Activated T-cell treated with anti-CD3 and anti-CD28 coated beads, Interleukin-2, amount 50 U/mL, for 4 hours (primary cell): ENCODE data around the gene TGFBR3L. TPM values are rescaled to one million over a fixed set of nuclear protein-coding genes. Genes with fewer than 3 reads are reported as not detected.
"Not testable (repeated sequence)": the region's sequence is repeated elsewhere in the genome, so short reads cannot be mapped to it uniquely, and the experiment has no call there.

Source experiments
- ATAC-seq, 2 donors: fragments of 200-7000 bp; cut with Tn5 transposase; one replicate each; pipeline ENCODE4 v1.10.0; 2021
- DNase-seq: peaks from one replicate; pipeline ENCODE4 v3.0.0-alpha.2; 2020
- H3K27me3 Mint-ChIP-seq: one replicate; pipeline ENCODE4 v1.8.0; 2021; ENCODE audit warnings: low read depth, mixed read lengths
- H3K36me3 Mint-ChIP-seq: one replicate; pipeline ENCODE4 v1.8.0; 2022; ENCODE audit warnings: mixed read lengths; ENCODE audit not compliant: insufficient read depth
- H3K4me1 Mint-ChIP-seq: one replicate; pipeline ENCODE4 v1.8.0; 2021; ENCODE audit warnings: low read depth, mixed read lengths
- H3K4me3 Mint-ChIP-seq: one replicate; pipeline ENCODE4 v1.8.0; 2021; ENCODE audit warnings: mild to moderate bottlenecking, moderate library complexity, mixed read lengths
- H3K9me3 Mint-ChIP-seq: one replicate; pipeline ENCODE4 v1.8.0; 2021; ENCODE audit warnings: mixed read lengths
- total RNA-seq, 3 donors: library from RNA; stranded (reverse); gene quantifications; one replicate each; pipeline ENCODE4 v1.2.1, GENCODE V29; 2021

The TGFBR3L gene
- total RNA-seq, 3 donors from 2014 or later = 0.74 to 2.4 (median 1.4) TPM

DNA sequence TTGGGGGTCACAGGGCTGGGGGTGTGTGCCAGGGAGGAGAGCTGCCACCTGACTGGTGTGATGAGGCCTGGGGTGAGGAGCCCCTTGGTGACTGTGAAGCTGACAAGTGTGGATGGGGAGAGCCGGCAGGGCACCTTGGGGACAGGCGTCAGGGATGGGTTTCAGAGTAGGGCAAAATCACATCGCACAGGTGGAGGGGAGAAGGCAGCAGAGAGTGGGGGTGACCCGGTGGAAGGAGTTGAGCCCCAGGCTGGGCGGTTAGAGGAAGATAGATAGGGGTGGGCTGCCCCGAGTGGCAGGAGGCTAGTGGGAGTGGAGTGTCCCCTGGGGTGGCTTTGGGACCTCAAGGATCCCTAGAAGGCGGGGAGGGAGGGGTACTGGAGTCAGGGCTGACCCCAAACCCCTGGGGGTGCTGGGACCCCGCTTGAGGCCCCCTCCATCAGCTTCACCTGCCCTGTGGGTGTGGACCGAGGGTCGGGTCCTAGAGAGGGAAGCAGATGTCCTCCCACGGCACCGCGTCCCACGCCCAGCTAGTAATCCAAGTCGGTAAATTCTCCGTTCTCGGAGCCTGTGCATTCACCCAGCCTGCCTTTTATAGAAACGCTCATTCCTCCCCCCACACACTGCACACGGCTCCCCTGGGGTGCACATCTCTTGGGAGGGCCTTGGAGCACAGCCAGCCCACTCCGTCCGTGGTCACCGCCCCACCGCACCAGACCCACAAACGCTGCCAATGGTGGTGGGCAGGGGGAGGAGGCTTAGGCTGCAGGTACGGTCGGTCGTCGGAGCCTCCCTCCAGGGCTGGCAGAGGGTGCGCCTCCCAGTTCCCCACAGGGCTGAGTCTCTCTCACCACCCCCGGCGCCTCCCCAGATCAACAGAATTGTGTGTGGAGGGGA lies 8.9 kb downstream of the TGFBR3L start:
- no peak for ATAC-seq
- no peaks in the 10 kb centered on the region for H3K9me3 Mint-ChIP-seq
- DNase-seq = no peak
- peaks cover 6% of the 10 kb centered on the region for H3K27me3 Mint-ChIP-seq
- peaks cover 2% of the 10 kb centered on the region for H3K36me3 Mint-ChIP-seq
- peaks cover 39% of the 10 kb centered on the region for H3K4me1 Mint-ChIP-seq
- H3K4me3 Mint-ChIP-seq = no peak overlapping the region

DNA sequence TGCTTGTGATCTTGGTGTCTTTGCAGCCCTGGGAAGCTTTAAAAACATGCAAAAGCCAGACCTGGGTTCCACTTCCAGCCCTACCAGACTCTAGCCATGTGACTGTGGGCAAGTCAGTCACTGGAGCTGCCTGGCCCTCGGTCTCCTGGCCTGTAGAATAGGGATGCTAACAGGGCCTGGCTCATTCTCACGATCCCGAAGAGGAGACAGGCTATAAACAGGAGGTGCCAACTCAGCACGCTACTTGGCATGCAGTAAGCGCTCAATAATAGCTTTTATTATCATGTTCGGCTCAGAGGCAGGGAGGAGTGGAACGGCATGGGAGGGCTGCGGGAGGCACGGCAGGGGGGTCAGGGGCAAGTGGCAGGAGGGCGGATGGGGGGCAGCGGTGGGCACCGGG lies 9.6 kb downstream of the TGFBR3L start:
- Mint-ChIP-seq H3K27me3 (peaks cover 6% of the 10 kb centered on the region), H3K4me3 (peak overlapping the region; percentile 31), H3K36me3 (peaks cover 3% of the 10 kb centered on the region), H3K9me3 (no peaks in the 10 kb centered on the region), H3K4me1 (peaks cover 44% of the 10 kb centered on the region)
- ATAC-seq (no peak), DNase-seq (no peak)

DNA sequence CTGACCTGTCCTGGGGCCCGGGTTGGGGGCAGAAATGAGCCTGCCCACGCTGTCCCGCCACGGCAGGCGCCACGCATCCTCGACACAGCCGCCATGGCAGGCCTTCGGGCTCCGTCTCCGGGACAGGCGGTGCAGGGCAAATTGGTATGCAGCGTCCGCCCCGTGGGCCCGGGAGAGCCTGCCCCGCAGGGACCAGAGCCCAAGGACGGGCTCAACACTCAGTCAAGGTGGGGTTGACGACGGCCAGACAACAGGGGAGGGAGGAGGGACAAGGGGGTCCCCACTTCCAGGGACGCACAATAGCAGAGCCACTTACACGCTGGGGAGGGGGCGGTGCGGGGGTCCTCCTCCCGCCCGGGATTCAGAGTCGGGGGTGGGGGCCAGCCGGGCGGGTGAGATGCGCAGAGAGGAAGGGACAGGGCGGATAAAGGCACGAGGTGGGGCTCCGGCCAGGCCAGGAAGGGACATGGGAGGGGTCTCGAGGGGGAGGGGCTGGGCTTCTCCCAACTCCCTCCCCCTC lies 10.1 kb downstream of the TGFBR3L start:
- Mint-ChIP-seq H3K4me3 (no peak overlapping the region), H3K36me3 (peaks cover 3% of the 10 kb centered on the region), H3K9me3 (no peaks in the 10 kb centered on the region), H3K27me3 (peaks cover 4% of the 10 kb centered on the region), H3K4me1 (peaks cover 44% of the 10 kb centered on the region)
- DNase-seq = no peak
- no peak for ATAC-seq

DNA sequence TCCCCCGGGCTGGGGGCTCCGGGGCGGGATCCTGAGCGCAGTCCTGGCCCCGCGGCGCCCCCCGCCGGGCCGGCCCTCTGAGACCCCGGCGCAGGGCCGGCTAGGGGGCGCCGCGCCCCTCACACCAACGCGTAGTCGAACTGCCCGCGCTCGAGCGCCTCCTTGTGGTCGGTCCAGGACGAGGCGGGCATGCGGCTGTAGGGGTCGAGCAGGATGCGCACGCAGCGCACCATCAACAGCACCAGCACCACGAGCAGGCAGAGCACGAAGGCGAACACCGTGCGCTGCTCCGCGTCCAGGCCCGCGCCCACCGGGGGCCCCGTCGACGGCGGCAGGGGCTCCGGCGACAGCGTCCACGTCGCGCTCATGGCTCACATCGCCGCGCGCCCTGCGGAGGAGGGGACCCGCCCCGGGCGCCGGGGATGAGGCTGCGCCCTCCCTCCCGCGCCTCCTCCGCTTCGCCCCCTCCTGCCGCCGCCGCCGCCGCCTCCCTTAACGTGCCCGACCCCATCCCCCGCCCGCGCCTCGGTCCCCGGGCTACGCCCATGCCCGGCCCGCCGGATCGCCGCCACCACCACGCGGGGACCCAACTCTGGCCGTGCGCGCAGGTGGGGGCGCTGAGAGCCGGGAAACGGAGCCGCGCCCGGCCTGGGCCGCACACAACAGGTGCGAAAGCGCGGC lies 10.7 kb downstream of the TGFBR3L start:
- Mint-ChIP-seq H3K4me1 (peaks cover 40% of the 10 kb centered on the region), H3K4me3 (peak overlapping the region; percentile 72), H3K9me3 (no peaks in the 10 kb centered on the region), H3K27me3 (no peaks in the 10 kb centered on the region), H3K36me3 (peaks cover 3% of the 10 kb centered on the region)
- DNase-seq (peak; percentile 71), ATAC-seq (peak; percentile 49 to 57)

DNA sequence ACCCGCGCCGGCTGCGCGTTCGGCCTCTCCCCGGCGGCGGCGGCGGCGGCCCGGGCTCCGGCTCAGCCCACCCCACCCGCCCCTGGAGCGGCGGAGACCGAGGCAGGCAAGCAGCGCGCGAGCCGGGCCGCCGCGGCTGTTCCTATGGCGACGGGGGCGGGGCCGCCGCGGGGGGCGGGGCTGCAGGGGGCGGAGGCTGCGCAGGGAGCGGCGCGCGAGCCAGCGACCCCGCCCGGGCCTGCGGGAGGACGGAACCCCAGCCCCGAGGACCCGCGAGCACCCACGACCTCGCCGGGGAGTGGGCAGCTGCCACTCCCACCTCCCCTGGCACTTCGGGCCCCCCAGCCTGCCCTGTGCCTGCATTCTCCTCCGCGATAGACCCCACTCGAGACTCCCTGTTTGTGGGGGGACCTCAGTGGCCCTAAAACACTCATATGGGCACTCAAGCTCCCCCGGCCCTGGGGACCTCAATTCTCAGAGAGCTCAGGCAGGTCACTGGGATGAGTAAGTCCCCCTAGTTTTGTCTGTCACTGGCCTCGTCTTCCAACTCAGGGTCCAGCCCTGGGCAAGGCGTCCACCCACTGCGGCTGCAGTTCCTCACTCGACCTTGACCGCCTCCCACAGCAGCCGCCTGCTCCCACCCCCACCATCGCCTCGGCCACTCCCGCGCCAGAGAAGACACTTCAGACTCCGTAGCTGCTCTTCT lies 11.5 kb downstream of the TGFBR3L start, which contains the start of gene CTXN1:
Gene CTXN1, minus strand, starts transcription at position 115 of the 706 bp plus-strand sequence. CDS start 597 bp downstream, outside the sequence.
- peak; percentile 76 for DNase-seq
- Mint-ChIP-seq H3K4me1 (peaks cover 36% of the 10 kb centered on the region), H3K36me3 (peaks cover 5% of the 10 kb centered on the region), H3K9me3 (no peaks in the 10 kb centered on the region), H3K27me3 (no peaks in the 10 kb centered on the region), H3K4me3 (peak within 1 kb of the TSS; percentile 72)
- peak; percentile 62 to 66 for ATAC-seq

DNA sequence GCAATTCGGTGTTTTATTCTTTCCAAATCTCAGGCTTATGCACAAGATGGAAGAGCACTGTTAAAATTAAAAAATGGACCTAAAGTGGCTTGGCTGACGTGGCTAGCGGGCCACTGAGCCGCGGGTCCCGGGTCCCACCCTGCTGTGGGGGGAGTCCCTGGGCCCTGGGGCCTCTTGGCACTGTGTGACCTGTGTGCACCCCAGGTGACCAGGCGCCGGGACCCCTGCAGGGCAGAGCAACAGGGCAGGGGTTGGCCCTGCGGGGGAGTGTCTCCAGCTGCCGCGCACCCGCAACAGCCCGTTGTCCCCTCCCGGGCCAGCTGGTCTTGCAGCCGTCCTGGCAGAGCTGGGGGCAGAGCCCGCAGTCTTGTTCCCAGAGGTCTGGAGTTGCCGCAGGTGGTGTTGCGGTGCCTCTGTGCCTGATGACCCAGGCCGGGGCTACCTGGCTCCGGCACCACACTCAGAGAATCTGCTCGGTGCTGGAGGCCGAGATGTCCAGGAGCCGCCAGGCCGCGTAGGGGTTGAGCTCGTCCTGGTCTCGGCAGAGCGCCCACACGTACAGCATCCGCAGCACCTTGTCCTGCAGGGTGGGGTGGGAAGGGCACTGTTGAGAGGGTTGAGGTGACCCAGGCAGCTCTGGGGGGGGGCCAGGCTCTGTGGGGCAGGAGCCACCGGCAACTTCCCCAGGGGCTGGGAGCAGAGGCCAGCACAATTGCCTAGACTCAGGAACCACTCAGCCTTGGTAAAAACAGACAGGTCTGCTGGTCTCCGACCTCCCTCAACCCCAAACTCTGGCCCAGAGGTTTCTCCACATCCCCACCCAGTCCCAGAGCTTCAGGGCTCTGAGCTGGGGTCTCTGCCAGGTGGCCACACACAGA lies 12.3 kb downstream of the TGFBR3L start:
- H3K4me1 Mint-ChIP-seq = peaks cover 28% of the 10 kb centered on the region
- H3K9me3 Mint-ChIP-seq = no peaks in the 10 kb centered on the region
- no peaks in the 10 kb centered on the region for H3K27me3 Mint-ChIP-seq
- peaks cover 8% of the 10 kb centered on the region for H3K36me3 Mint-ChIP-seq
- ATAC-seq (no peak), DNase-seq (no peak)
- H3K4me3 Mint-ChIP-seq = peak overlapping the region; percentile 19

DNA sequence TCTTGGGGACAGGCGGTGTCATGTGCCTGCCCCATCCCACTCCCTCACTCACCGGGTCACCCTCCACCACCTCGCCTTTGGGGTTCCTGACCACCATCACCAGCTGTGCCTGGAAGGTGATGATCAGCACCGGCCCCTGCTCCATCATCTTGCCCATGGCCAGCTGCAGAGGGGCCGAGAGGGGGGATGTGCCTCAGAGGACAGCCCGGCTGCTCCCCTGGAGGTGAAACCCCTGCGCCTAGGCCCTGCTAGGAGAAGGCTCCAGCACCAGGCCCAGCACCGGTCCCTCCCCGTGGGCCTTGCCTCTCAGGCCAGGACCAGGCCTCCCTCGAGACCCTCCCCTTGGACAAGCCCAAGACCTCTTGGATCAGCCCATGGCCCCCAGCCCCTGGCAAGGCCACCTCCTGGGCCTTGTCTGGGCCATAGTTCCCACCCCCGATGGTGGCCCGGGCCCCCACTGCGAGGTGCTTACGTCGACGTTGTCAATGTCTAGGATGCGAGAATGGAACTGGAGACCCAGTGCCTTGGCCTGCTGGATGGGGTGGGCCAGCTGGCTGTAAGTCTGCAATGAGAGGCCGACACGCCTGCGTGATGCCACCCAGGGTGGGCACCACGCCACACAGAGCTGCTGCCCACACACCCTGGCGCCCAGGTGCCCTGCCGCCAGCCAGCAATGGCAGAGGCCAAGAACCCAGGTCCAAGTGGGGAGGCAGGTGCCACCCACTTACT lies 13.1 kb downstream of the TGFBR3L start:
- DNase-seq = no peak

DNA sequence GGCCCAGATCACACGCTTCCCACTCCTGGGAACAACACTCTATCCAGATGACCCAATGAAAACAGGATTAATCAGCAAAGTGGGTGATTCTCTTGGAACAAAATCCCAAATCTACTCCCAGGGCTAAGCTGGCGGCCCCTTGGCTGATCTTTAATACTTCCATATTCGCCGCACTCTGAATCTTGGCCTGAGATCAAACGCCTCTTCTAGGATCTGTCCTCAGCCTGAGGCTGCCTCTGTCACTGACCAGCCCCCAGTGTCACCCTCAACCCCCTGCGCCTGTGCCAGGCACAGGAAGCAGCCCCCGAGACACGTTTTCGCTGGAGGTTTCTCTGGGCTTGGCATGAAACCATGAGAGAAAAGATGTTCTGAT lies 13.7 kb downstream of the TGFBR3L start:
- DNase-seq = no peak
- Mint-ChIP-seq H3K36me3 (peaks cover 8% of the 10 kb centered on the region), H3K9me3 (no peaks in the 10 kb centered on the region), H3K4me1 (peaks cover 23% of the 10 kb centered on the region), H3K27me3 (no peaks in the 10 kb centered on the region), H3K4me3 (no peak overlapping the region)
- no peak for ATAC-seq

More for the DNA sequence above, 13.1 kb downstream of the TGFBR3L start:
- Mint-ChIP-seq H3K9me3 (no peaks in the 10 kb centered on the region), H3K4me3 (no peak overlapping the region), H3K36me3 (peaks cover 8% of the 10 kb centered on the region), H3K27me3 (no peaks in the 10 kb centered on the region), H3K4me1 (peaks cover 26% of the 10 kb centered on the region)
- no peak for ATAC-seq

DNA sequence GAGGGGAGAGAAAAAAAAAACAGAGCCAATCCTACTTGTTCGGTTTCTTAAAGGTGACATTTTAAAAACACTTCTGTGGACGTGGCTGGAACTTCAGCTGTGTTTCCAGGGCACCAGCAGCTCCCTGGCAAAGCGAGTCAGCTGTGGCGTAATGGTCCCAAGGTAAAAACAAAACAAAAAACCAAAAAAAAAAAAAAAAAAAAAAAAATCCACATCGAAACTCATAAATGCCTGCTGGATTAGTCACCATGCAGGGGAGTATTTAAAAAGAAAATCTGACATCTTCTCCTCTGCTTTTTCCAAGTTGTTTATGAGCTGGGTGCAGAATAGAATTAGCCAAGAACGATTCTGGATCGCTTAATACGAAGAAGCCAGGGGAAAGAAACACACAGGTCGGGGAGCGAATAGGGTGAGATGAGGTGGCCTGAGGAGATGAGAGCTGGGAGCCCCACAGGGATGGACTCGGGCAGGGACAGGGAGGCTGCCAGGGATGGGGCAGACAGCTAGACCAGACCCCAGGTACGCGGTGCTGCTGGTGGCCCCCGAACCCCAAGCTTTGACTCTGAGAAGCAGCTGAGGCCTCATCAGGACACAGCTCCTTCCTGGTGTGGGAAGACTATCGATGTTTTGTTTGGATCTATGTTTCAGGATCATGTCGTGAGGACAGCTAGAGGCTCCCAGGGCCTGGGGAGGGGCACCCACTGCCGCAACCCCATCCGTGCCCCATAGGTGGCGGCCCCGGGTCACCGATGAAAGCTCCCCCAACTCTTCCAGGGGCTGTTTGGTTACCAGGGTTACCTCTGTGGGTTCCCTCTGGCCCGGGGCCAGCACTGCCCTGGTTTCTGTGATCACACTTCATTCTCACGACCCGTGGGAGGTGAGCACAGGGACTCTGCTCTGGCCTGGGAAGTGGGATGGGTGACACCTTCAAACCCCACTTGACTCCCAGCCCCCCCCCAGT lies 14.4 kb downstream of the TGFBR3L start:
- Mint-ChIP-seq H3K4me1 (peaks cover 22% of the 10 kb centered on the region), H3K36me3 (peaks cover 8% of the 10 kb centered on the region), H3K9me3 (no peaks in the 10 kb centered on the region), H3K4me3 (no peak overlapping the region), H3K27me3 (no peaks in the 10 kb centered on the region)
- ATAC-seq (peak; percentile 26 to 28), DNase-seq (peak; percentile 51)

DNA sequence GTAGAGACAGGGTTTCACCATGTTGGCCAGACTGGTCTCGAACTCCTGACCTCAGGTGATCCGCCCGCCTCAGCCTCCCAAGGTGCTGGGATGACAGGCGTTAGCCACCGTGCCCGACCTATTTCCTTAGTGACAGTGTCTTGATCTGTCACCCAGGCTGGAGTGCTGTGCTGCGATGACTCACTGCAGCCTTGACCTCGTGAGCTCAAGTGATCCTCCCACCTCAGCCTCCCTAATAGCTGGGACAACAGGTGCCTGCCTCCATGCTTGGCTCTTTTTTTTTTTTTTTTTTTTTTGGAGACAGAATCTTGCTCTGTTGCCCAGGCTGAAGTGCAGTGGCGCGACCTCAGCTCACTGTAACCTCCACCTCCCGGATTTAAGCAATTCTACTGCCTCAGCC lies 15.4 kb downstream of the TGFBR3L start:
- not testable (repeated sequence) for H3K9me3 Mint-ChIP-seq, ATAC-seq, H3K4me3 Mint-ChIP-seq, H3K27me3 Mint-ChIP-seq, DNase-seq, H3K36me3 Mint-ChIP-seq
- peaks cover 19% of the 10 kb centered on the region for H3K4me1 Mint-ChIP-seq

DNA sequence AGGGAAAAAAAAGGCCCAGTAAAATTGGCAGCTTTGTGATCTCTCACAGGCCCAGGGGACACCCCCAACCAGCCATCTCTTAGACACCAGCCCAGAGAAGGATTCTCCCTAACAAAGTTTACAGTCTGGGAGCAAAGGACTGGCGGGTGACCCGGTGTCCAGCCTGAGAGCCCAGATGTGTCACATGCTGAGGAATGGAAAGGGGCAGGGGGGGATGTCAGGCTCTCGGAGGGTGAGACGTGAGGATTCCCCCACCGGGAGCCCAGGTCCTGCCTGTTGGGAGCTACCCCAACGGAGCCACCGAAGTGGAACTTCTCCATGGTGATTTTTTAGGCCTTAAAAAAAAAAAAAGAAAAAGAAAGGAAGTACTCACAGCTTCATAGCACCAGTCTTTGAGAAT lies 16.1 kb downstream of the TGFBR3L start:
- H3K4me3 Mint-ChIP-seq = no peak overlapping the region
- no peaks in the 10 kb centered on the region for H3K27me3 Mint-ChIP-seq
- DNase-seq (no peak), ATAC-seq (no peak)
- peaks cover 18% of the 10 kb centered on the region for H3K4me1 Mint-ChIP-seq
- H3K36me3 Mint-ChIP-seq = peaks cover 10% of the 10 kb centered on the region
- no peaks in the 10 kb centered on the region for H3K9me3 Mint-ChIP-seq
